GM18907 (cell line): ENCODE data around the gene GPT2.

ENCODE experiments used
- ATAC-seq: cut with Tn5 transposase; IDR thresholded peaks from one replicate; pipeline ENCODE4 v1.9.1; 2021; ENCODE audit warnings: mild to moderate bottlenecking, moderate library complexity; ENCODE audit not compliant: unreplicated experiment

The GPT2 gene

DNA sequence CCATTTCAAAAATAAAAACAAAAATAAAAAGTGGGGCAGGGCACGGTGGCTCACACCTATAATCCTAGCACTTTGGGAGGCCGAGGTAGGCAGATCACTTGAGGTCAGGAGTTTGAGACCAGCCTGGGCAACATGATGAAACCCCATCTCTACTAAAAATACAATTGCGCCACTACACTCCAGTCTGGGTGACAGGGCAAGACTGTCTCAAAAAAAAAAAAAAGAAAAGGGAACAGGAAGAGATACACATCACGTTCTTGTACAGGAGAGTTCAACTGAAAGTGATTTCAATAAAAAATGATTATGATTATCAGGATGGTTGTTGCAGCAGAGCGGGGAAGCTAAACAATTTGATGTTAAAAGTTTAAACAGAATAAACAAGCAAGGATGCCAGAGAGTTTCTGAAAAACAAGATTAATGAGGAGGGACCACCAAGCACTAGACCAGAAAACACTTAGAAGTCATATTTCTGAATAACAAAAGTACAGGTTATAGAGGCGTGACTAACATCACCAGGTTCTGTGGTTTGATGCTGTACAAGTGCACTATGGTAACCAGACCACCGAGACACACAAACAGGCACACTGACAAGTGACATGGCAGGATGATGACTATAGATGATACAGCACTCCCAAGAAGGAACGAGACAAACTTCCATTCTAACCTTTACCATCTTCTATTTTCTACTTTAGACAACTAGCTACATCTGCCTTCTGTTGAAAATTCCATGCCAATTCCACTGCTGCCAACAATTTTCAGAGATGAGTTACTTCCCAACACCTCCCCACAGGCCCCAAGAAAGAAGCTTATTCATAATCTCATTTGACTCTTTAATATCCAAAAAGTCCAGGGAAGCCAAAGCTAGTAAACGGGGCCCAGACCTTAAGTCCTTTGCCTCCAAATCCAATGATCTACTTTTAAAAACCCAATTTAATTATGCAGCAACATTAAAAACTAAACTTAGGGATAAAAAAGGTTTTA, 77.5 kb downstream of the GPT2 start:
- peak; percentile 73 for ATAC-seq

DNA sequence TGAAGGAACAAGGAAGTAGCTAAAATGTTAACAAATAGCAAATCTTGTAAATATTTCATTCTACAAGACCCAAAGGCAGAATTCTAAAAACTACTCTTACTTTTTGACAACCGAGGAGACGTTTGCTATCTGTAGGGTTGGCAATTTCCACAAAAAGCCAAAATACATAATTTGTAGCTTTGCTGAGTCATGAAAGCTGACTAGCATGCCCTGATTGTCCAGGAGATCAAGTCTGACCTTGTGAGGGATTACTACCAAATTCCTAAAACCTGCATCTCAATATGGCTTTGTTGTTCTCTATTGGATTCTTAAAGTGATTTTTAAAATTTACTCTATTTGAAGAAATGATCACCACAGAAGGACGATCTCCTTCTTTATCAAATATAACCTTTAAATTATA, 78.5 kb downstream of the GPT2 start:
- no peak for ATAC-seq

DNA sequence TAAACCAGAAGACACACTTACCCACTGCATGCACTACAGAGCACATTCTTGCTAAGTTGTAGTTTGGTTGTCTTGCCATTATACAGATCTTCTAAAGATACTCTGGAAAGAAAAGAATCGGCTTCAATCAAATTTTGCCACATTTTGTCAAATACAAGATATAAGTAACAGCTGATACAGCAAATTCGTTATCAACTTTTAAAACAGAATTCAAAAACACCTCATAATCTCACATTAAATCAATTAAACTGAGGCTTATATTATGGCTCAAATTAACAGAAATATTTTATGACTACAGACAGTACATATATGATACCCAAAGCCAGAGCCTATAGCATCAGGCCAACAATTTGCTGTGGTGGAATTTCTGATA, 83.9 kb downstream of the GPT2 start:
- ATAC-seq = no peak

DNA sequence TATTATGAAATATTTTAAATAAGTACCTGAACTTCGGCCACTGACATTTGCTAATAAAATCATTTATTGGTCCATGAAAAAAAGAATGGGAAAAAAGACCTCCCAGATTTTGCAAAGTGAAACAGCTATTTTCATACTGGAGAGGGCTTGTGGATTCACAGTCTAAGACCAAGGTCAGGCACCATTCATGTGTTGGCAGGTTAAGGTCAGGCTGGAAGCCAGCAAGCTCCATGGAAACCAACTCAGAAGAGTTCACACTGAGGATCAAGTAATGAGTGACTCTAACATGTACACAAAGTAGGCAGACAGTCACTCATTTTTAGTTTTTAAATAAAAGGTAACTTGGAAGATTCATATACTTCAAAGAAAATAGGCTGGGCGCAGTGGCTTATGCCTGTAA, 85.9 kb downstream of the GPT2 start:
- no peak for ATAC-seq

DNA sequence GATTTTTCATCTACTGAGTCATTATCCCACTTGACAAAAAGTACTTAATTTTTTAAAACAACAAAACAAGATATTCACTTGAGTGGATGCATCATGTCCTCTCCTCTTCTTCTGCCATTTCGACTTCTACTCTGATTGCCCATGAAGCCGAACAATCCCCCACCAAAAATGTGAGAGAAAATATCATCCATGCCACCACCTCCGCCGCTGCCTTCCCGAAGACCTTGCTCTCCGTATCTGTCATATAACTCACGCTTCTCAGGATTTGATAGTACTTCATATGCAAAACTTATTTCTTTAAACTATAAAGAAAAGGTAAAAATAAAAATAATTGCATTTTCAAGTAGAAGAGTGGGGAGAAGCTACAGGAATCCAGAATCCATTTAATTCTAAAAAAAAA, 87.1 kb downstream of the GPT2 start:
- ATAC-seq = no peak

DNA sequence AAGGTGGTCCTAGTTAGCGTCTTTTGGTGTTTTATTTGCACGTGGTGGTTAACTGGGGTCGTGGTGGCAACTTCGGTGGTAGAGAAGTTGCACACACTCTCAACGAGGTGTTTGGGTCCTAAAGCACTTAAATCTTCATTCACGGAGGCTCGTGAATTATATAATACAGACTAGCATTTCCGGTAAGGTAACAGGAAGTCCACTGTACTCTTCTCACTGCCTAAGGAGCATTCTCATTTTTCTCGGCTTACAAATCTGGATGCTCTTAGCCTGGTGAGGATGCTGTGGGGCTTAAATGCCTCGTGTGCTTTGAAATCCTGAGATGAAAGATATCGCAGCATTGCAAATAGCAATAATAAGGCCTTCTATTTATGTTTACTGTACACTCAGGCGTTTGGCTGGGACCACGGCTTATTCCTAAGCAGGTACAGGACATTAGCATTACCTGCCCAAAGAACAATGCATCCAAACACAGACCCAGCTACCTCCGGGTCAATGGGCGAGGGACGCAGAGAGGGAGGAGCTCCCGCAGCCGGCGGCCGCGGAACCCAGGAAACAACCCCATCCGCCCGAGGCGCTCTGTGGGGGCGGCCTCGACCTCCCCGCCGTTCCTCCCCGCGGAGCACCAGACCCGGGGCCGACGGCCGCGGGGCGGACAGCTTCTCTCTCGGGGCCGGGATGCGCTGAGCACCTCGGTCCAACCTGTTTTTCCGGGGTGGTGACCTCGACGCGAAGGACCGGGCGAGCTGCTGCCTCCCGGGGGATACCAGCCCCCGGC, 88.5 kb downstream of the GPT2 start:
- peak; percentile 54 for ATAC-seq

DNA sequence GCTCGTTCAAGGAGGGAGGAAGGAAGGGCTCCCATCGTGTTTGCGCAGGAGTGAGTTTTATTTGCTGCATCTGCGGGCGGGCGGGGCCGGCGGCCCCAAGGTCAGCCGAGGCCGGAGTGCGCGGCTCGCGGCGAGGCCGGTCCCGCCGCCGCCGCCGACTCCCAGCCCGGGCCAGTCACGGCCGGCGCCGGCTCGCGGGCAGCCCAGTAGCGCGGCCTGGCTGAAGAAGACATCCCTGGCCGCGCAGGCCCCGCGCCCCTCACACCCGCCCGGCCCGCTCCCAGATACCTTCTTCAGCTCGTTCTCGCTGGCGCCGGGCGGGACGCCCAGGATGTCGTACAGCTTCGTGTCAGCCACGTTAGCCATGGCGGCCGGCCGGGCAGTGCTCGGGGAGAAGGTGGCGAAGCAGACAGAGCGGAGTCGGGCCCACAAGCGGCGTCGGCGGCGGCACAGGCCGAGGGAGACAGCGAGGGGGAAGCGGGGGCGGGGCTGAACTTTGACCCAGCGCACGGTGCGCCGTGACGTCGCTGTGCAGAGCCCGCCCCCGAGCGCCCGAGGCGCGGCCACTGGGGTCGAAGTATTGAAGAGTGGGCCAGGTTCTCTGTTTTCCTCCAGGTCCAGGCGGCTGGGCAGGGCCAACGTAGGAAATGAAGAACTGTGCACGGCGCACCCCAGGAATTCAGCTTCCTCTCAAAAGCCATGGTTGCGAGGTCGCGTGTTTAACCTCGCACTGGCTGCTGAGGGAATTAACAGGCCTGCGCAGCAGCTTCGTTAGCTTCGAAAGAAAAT, 89.2 kb downstream of the GPT2 start, which contains the start of gene DNAJA2:
TSS of gene DNAJA2 (minus strand) at position 468 of the 789 bp plus-strand sequence. CDS start at position 366, 102 bp downstream.
- ATAC-seq = peak; percentile 88

DNA sequence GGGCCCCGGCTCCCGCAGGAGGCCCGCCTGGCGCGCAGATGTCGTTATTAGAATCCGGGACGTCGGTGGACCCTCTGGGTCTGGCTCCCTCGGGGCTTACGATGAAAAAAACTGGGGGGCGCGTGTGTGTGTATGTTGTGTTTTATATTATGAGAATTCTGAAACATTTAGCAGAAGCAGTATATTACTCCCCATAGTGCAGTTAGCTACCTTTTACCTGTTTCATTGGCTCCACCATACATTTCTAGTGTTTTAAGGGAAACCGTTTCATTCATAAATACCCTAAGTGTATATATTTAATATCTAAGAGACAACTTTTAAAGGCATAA, 89.8 kb downstream of the GPT2 start:
- no peak for ATAC-seq

DNA sequence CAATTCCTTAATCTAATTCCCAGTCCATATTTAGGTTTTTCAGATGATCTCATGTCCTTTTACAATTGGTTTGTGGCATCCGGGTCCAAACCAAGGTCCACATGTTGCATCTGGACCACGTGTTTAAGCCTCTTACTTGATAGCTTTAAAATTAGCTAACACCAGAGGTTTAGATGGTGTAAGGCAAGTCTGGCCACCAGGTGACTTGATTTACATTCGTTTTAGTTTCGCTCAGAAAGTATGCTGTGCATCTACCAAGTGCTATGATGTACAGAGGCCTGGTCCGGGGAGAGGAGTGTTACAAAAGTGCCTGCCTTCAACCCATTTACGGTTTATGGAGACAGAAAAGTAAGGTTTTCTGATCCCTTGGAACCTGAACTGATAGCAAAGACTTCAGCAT, 90.2 kb downstream of the GPT2 start:
- ATAC-seq = no peak

DNA sequence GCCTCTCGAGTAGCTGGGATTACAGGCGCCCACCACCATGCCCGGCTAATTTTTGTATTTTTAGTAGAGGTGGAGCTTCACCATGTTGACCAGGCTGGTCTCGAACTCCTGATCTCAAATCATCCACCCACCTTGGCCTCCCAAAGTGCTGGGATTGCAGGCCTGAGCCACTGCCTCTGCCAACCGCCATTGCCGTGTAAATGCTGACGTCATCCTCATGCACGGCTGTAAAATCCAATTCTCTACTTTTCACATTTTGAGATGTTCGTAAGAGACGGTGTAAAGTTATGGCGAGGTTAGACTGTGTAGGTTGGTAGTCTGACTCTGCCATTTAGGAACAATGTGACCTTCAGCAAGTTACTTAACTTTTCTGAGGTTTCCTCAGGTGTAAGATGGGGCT, 91.0 kb downstream of the GPT2 start:
- ATAC-seq = no peak

DNA sequence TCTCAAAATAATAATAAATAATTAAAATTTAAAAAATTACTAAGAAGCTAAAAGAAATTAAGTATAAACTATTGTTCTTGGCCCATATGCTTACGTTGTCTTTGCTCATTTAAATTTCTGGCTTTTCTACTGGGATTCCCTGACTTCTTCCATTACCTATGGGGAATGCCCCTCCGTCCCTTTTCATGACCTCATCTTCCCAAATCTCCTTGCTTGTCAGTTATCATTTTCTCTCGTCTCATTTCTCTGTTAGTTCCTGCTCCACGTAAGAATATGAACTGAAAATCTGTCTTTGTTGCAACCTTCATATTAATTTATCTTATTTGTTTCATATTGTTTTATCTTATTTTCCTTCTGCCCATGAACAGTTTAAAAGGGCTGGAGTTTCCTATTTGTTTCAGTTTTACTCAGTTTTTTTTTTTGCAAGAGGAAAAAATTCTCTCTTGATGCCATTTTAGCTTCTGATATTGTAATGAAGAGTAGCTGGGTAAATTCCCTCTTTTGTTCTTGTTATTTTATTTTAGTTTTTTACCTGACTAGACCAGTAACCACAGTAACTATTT, 91.8 kb downstream of the GPT2 start:
- no peak for ATAC-seq

DNA sequence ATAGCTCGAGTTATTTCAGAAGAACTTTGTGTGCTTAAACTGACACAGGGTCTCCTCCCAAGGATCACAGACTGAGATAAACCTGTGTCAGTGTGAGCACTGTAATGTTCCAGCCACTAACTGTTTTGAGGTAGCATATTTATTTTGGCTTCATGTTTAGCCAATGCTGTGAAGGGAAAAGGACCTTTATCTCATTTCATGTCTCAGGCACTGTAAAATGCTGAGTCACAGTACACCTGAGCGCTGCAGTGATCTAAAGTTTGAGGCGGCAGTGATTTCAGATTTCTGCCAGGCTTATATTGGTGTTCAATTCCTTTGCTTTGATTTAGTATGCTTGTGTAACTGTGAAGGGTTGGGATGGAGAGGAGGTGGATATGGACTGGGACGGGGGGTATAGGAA, 92.4 kb downstream of the GPT2 start:
- ATAC-seq = no peak
